Astrocyte (in vitro differentiated cells and primary cell): ENCODE results near the gene GGTLC2. TPM values are rescaled to one million over a fixed set of nuclear protein-coding genes. Genes with fewer than 3 reads are reported as not detected.

Source experiments
- DNase-seq: peaks from one replicate; pipeline ENCODE4 v3.0.0-alpha.2; 2010; ENCODE audit warnings: low read depth
- FAIRE-seq: peaks from 2 replicates; lab custom pipeline; 2011; peaks lifted over from hg19 to GRCh38; lab: Jason Lieb, UNC
- H2AFZ ChIP-seq: 2 replicates; pipeline ENCODE4 v1.6.0; 2012; ENCODE audit warnings: low read depth, low read length, inconsistent platforms
- H3K27ac ChIP-seq: 2 replicates; pipeline ENCODE4 v1.5.1; 2011; ENCODE audit warnings: low read depth, low read length, inconsistent platforms
- H3K27me3 ChIP-seq: 2 replicates; pipeline ENCODE4 v1.6.0; 2011; ENCODE audit warnings: low read length, inconsistent platforms; ENCODE audit not compliant: insufficient read depth
- H3K36me3 ChIP-seq: 2 replicates; pipeline ENCODE4 v1.5.1; 2011; ENCODE audit warnings: low read length, inconsistent platforms; ENCODE audit not compliant: insufficient read depth
- H3K4me1 ChIP-seq: 2 replicates; pipeline ENCODE4 v1.5.1; 2011; ENCODE audit warnings: low read length, inconsistent platforms; ENCODE audit not compliant: insufficient read depth
- H3K4me2 ChIP-seq: 2 replicates; pipeline ENCODE4 v1.6.0; 2012; ENCODE audit warnings: low read length, inconsistent platforms
- H3K4me3 ChIP-seq: 2 replicates; pipeline ENCODE4 v1.5.1; 2011; ENCODE audit warnings: low read depth, mild to moderate bottlenecking, low read length, inconsistent platforms; ENCODE audit not compliant: insufficient read depth
- H3K79me2 ChIP-seq: 2 replicates; pipeline ENCODE4 v1.6.0; 2012; ENCODE audit warnings: mild to moderate bottlenecking, low read length, inconsistent platforms; ENCODE audit not compliant: insufficient read depth
- H3K9ac ChIP-seq: 2 replicates; pipeline ENCODE4 v1.6.0; 2012; ENCODE audit warnings: mild to moderate bottlenecking, low read length, inconsistent platforms
- H3K9me3 ChIP-seq: 2 replicates; pipeline ENCODE4 v1.5.1; 2012; ENCODE audit warnings: low read depth, mild to moderate bottlenecking, low read length, inconsistent platforms; ENCODE audit not compliant: insufficient read depth
- H4K20me1 ChIP-seq: 2 replicates; pipeline ENCODE4 v1.6.0; 2012; ENCODE audit warnings: low read length, inconsistent platforms; ENCODE audit not compliant: insufficient read depth
- H3K27ac Mint-ChIP-seq: one replicate; pipeline ENCODE4 v1.8.0; 2021; ENCODE audit warnings: mild to moderate bottlenecking, mixed read lengths; ENCODE audit not compliant: unreplicated experiment
- H3K27me3 Mint-ChIP-seq: one replicate; pipeline ENCODE4 v1.8.0; 2021; ENCODE audit warnings: low read depth, mixed read lengths; ENCODE audit not compliant: unreplicated experiment
- H3K36me3 Mint-ChIP-seq: one replicate; pipeline ENCODE4 v1.8.0; 2021; ENCODE audit warnings: low read depth, mixed read lengths; ENCODE audit not compliant: unreplicated experiment
- H3K4me1 Mint-ChIP-seq: one replicate; pipeline ENCODE4 v1.8.0; 2021; ENCODE audit warnings: low read depth, mixed read lengths; ENCODE audit not compliant: unreplicated experiment
- H3K4me3 Mint-ChIP-seq: one replicate; pipeline ENCODE4 v1.8.0; 2021; ENCODE audit warnings: mild to moderate bottlenecking, moderate library complexity, mixed read lengths; ENCODE audit not compliant: unreplicated experiment
- H3K9me3 Mint-ChIP-seq: one replicate; pipeline ENCODE4 v1.8.0; 2021; ENCODE audit warnings: mild to moderate bottlenecking, mixed read lengths; ENCODE audit not compliant: unreplicated experiment
- EZH2 ChIP-seq: IDR thresholded peaks from 2 replicates; pipeline ENCODE4 v1.6.1; 2012; ENCODE audit warnings: mild to moderate bottlenecking, low read length, inconsistent platforms; ENCODE audit not compliant: insufficient read depth
- total RNA-seq: library from RNA; stranded (reverse); gene quantifications from 2 replicates; pipeline ENCODE4 v1.2.1, GENCODE V29; 2021
- TF ChIP-seq, protein P1 (sequence below): IDR thresholded peaks from 2 replicates; pipeline ENCODE4 v1.5.1; 2011; ENCODE audit warnings: low read depth, mild to moderate bottlenecking, inconsistent platforms, low read length, moderate library complexity; ENCODE audit not compliant: insufficient read depth

GGTLC2 gene
- total RNA-seq, 1 donor from 2014 or later = not detected

DNA sequence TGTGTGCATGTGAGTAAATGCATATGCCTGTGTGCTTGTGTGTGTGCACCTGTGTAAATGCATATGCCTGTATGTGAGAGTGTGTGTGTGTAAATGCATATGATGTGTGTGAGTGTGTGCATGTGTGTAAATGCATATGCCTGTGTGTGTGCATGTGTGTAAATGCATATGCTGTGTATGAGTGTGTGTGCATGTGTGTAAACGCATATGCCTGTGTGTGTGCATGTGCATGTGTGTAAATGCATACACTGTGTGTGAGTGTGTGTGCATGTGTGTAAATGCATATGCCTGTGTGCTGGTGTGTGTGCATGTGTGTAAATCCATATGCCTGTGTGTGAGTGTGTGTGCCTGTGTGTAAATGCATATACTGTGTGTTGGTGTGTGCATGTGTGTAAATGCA lies 37.8 kb downstream of the GGTLC2 start:
- FAIRE-seq (no peak), DNase-seq (no peak)
- Histone ChIP-seq H3K9me3 (no peaks in the 10 kb centered on the region), H3K36me3 (no peaks in the 10 kb centered on the region), H3K4me3 (no peak overlapping the region), H3K27me3 (peaks cover 3% of the 10 kb centered on the region), H4K20me1 (no peaks in the 10 kb centered on the region), H3K4me2 (no peak overlapping the region), H3K27ac (no peak overlapping the region), H3K4me1 (no peaks in the 10 kb centered on the region), H3K9ac (no peak overlapping the region), H3K79me2 (no peaks in the 10 kb centered on the region), H2AFZ (no peak overlapping the region)
- H3K9me3 Mint-ChIP-seq = no peaks in the 10 kb centered on the region
- no peak overlapping the region for H3K27ac Mint-ChIP-seq
- no peaks in the 10 kb centered on the region for H3K36me3 Mint-ChIP-seq
- H3K27me3 Mint-ChIP-seq = peaks cover 66% of the 10 kb centered on the region
- H3K4me1 Mint-ChIP-seq = peaks cover 14% of the 10 kb centered on the region
- H3K4me3 Mint-ChIP-seq = no peak overlapping the region
- TF ChIP-seq, protein P1, sequence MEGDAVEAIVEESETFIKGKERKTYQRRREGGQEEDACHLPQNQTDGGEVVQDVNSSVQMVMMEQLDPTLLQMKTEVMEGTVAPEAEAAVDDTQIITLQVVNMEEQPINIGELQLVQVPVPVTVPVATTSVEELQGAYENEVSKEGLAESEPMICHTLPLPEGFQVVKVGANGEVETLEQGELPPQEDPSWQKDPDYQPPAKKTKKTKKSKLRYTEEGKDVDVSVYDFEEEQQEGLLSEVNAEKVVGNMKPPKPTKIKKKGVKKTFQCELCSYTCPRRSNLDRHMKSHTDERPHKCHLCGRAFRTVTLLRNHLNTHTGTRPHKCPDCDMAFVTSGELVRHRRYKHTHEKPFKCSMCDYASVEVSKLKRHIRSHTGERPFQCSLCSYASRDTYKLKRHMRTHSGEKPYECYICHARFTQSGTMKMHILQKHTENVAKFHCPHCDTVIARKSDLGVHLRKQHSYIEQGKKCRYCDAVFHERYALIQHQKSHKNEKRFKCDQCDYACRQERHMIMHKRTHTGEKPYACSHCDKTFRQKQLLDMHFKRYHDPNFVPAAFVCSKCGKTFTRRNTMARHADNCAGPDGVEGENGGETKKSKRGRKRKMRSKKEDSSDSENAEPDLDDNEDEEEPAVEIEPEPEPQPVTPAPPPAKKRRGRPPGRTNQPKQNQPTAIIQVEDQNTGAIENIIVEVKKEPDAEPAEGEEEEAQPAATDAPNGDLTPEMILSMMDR = no peak
- no peak for TF ChIP-seq EZH2

DNA sequence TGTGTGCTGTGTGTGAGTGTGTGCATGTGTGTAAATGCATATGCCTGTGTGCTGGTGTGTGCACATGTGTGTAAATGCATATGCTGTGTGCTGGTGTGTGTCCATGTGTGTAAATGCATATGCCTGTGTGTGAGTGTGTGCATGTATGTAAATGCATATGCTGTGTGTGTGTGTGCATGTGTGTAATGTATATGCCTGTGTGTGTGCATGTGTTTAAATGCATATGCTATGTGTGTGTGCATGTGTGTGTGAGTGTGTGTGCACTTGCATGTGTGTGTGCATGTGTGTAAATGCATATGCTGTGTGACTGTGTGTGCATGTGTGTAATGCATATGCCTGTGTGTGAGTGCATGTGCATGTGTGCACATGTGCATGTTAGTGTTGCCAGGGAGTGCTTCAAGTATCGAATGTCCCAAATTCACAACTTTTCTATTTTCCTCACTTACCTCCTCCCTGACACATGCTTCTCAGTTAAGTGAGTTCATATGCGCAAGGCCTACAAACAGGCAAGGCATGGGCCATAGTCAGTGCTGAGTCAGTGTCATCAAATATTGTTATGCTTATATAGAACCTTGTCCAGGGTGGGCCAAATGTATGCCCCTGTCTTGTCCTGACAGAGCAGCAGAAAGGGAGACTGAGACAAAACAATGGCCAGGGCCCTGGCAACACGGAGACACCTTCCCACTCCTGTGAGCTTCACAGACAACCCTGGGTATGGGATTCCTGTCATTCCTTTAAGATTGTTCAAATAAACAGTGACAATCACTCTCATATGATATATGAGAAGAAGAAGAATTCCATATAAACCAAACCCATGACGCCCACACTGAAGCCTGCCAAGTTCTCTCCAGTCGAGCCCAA lies 38.6 kb downstream of the GGTLC2 start:
- no peak overlapping the region for H3K27ac Mint-ChIP-seq
- Histone ChIP-seq H3K79me2 (no peaks in the 10 kb centered on the region), H3K9ac (no peak overlapping the region), H3K4me3 (no peak overlapping the region), H3K27me3 (peaks cover 3% of the 10 kb centered on the region), H3K27ac (no peak overlapping the region), H3K36me3 (no peaks in the 10 kb centered on the region), H3K9me3 (no peaks in the 10 kb centered on the region), H3K4me1 (no peaks in the 10 kb centered on the region), H4K20me1 (no peaks in the 10 kb centered on the region), H3K4me2 (no peak overlapping the region), H2AFZ (no peak overlapping the region)
- no peaks in the 10 kb centered on the region for H3K36me3 Mint-ChIP-seq
- peaks cover 14% of the 10 kb centered on the region for H3K4me1 Mint-ChIP-seq
- H3K9me3 Mint-ChIP-seq = no peaks in the 10 kb centered on the region
- peak; percentile 9 for DNase-seq
- no peak overlapping the region for H3K4me3 Mint-ChIP-seq
- no peak for FAIRE-seq
- no peak for TF ChIP-seq EZH2
- TF ChIP-seq, protein P1 = no peak
- H3K27me3 Mint-ChIP-seq = peaks cover 67% of the 10 kb centered on the region
